CD4-positive, alpha-beta T cell treated with Interleukin-10 for 1 hour (primary cell): Measurements from ENCODE around the gene NCOA4.
A peak's percentile ranks its signal among the peaks of the same experiment; 100 is the strongest.
"Not testable (repeated sequence)": the region's sequence is repeated elsewhere in the genome, so short reads cannot be mapped to it uniquely, and the experiment has no call there.

Experiments used
- DNase-seq: peaks from one replicate; pipeline ENCODE4 v3.0.0-alpha.2; 2020

Gene NCOA4

GRCh38 chr10:46019177-46019528 lies 11.3 kb downstream of the NCOA4 start:
- DNase-seq: no peak

GRCh38 chr10:46018453-46019176 lies 11.8 kb downstream of the NCOA4 start:
- no peak for DNase-seq

- DNase-seq: no peak
Measured at GRCh38 chr10:46017733-46018132, 12.7 kb downstream of the NCOA4 start.

- no peak for DNase-seq
Measured at GRCh38 chr10:46016811-46017210, 13.6 kb downstream of the NCOA4 start.

- DNase-seq: no peak
Measured at GRCh38 chr10:46016190-46016589, 14.2 kb downstream of the NCOA4 start.

GRCh38 chr10:46014683-46015405 lies 15.6 kb downstream of the NCOA4 start:
- no peak for DNase-seq

GRCh38 chr10:46014206-46014605 lies 16.2 kb downstream of the NCOA4 start:
- no peak for DNase-seq

- no peak for DNase-seq
Measured at GRCh38 chr10:46012746-46013145, 17.7 kb downstream of the NCOA4 start.

GRCh38 chr10:46006219-46006618 lies 24.2 kb downstream of the NCOA4 start:
- DNase-seq: no peak

- no peak for DNase-seq
Measured at GRCh38 chr10:46005383-46005782, 25.0 kb downstream of the NCOA4 start.

- no peak for DNase-seq
Measured at GRCh38 chr10:46004963-46005362, 25.5 kb downstream of the NCOA4 start.

GRCh38 chr10:46002916-46003693 lies 27.3 kb downstream of the NCOA4 start:
- no peak for DNase-seq

- DNase-seq: not testable (repeated sequence)
Measured at GRCh38 chr10:46002189-46002687, 28.2 kb downstream of the NCOA4 start.

GRCh38 chr10:46001187-46001756 lies 29.2 kb downstream of the NCOA4 start:
- DNase-seq: no peak

- no peak for DNase-seq
Measured at GRCh38 chr10:46000538-46000937, 29.9 kb downstream of the NCOA4 start.

GRCh38 chr10:45999955-46000354 lies 30.5 kb downstream of the NCOA4 start:
- DNase-seq: not testable (repeated sequence)

GRCh38 chr10:45997994-45998763 lies 32.2 kb downstream of the NCOA4 start:
- DNase-seq: no peak

- no peak for DNase-seq
Measured at GRCh38 chr10:45997557-45997956, 32.9 kb downstream of the NCOA4 start.

GRCh38 chr10:45985590-45985989 lies 44.8 kb downstream of the NCOA4 start:
- not testable (repeated sequence) for DNase-seq

- not testable (repeated sequence) for DNase-seq
Measured at GRCh38 chr10:45984473-45984872, 46.0 kb downstream of the NCOA4 start.

- DNase-seq: peak; percentile 73
Measured at GRCh38 chr10:45983538-45984186, 46.8 kb downstream of the NCOA4 start.

GRCh38 chr10:45981367-45981766 lies 49.1 kb downstream of the NCOA4 start:
- DNase-seq: not testable (repeated sequence)
